DOHH2 (cell line): Measurements from ENCODE around the gene TNPO2.
A peak's percentile ranks its signal among the peaks of the same experiment; 100 is the strongest.

ENCODE experiments used
- H3F3A ChIP-seq: fragments of 200-600 bp; sonication (generic), shearing (Covaris generic); 2 replicates; pipeline ENCODE4 v1.6.0; 2016; ENCODE audit warnings: antibody characterized with exemption, mild to moderate bottlenecking; ENCODE audit not compliant: control insufficient read depth, insufficient read depth
- H3K27ac ChIP-seq: fragments of 200-600 bp; sonication (generic); 2 replicates; pipeline ENCODE4 v1.5.1; 2014; ENCODE audit warnings: low read depth, mild to moderate bottlenecking, low read length, moderate library complexity
- H3K27me3 ChIP-seq: fragments of 200-600 bp; sonication (generic); 2 replicates; pipeline ENCODE4 v1.6.1; 2014; ENCODE audit warnings: mild to moderate bottlenecking, low read length, mixed read lengths; ENCODE audit not compliant: control insufficient read depth
- H3K36me3 ChIP-seq: fragments of 200-600 bp; sonication (generic); 2 replicates; pipeline ENCODE4 v1.6.1; 2014; ENCODE audit warnings: mild to moderate bottlenecking, low read length, moderate library complexity, mixed read lengths; ENCODE audit not compliant: control insufficient read depth
- H3K4me1 ChIP-seq: fragments of 200-600 bp; sonication (generic); 2 replicates; pipeline ENCODE4 v1.6.1; 2014; ENCODE audit warnings: mild to moderate bottlenecking, low read length, mixed read lengths; ENCODE audit not compliant: control insufficient read depth
- H3K4me2 ChIP-seq: fragments of 200-600 bp; sonication (generic); 2 replicates; pipeline ENCODE4 v1.6.0; 2014; ENCODE audit warnings: mild to moderate bottlenecking, low read length, moderate library complexity
- H3K4me3 ChIP-seq: fragments of 200-600 bp; sonication (generic); 2 replicates; pipeline ENCODE4 v1.5.1; 2014; ENCODE audit warnings: mild to moderate bottlenecking, low read length, mixed read lengths
- H3K79me2 ChIP-seq: fragments of 200-600 bp; sonication (generic); 2 replicates; pipeline ENCODE4 v1.6.1; 2014; ENCODE audit warnings: mild to moderate bottlenecking, low read length, mixed read lengths; ENCODE audit not compliant: control insufficient read depth
- H3K9me2 ChIP-seq: fragments of 200-600 bp; sonication (generic); replicated peaks from 2 replicates; pipeline ENCODE4 v1.6.1; 2014; ENCODE audit warnings: mild to moderate bottlenecking, low read length, mixed read lengths; ENCODE audit not compliant: control insufficient read depth
- H3K9me3 ChIP-seq: fragments of 200-600 bp; sonication (generic); 2 replicates; pipeline ENCODE4 v1.6.1; 2014; ENCODE audit warnings: antibody characterized with exemption, low read length, mixed read lengths; ENCODE audit not compliant: control insufficient read depth, insufficient read depth
- H4K20me1 ChIP-seq: fragments of 200-600 bp; sonication (generic); 2 replicates; pipeline ENCODE4 v1.6.0; 2014; ENCODE audit warnings: low read depth, mild to moderate bottlenecking, antibody characterized with exemption, low read length, moderate library complexity; ENCODE audit not compliant: control insufficient read depth, insufficient read depth
- EZH2phosphoT487 ChIP-seq: fragments of 200-600 bp; sonication (generic); IDR thresholded peaks from 2 replicates; pipeline ENCODE4 v1.6.1; 2017; ENCODE audit warnings: borderline replicate concordance, mild to moderate bottlenecking, antibody characterized with exemption, low read length, moderate library complexity, mixed read lengths
- TF ChIP-seq, protein P1 (sequence below): fragments of 200-600 bp; sonication (generic); IDR thresholded peaks from one replicate; pipeline ENCODE4 v1.5.1; 2014; ENCODE audit warnings: antibody characterized with exemption, mild to moderate bottlenecking, low read depth, low read length; ENCODE audit not compliant: poor library complexity, severe bottlenecking

Gene TNPO2

GRCh38 chr19:12676928-12677327, 46.8 kb downstream of the TNPO2 start:
- Histone ChIP-seq H3K27me3 (no peaks in the 10 kb centered on the region), H3K4me2 (no peak overlapping the region), H3K9me2 (no peaks in the 10 kb centered on the region), H3K4me1 (peaks cover 4% of the 10 kb centered on the region), H3K4me3 (no peak overlapping the region), H3K27ac (no peak overlapping the region), H3K79me2 (peaks cover 36% of the 10 kb centered on the region), H4K20me1 (peaks cover 9% of the 10 kb centered on the region; the same call in 1 of the 2 replicates), H3K9me3 (no peaks in the 10 kb centered on the region), H3K36me3 (peaks cover 70% of the 10 kb centered on the region), H3F3A (peaks cover 4% of the 10 kb centered on the region)
- TF ChIP-seq, protein P1, sequence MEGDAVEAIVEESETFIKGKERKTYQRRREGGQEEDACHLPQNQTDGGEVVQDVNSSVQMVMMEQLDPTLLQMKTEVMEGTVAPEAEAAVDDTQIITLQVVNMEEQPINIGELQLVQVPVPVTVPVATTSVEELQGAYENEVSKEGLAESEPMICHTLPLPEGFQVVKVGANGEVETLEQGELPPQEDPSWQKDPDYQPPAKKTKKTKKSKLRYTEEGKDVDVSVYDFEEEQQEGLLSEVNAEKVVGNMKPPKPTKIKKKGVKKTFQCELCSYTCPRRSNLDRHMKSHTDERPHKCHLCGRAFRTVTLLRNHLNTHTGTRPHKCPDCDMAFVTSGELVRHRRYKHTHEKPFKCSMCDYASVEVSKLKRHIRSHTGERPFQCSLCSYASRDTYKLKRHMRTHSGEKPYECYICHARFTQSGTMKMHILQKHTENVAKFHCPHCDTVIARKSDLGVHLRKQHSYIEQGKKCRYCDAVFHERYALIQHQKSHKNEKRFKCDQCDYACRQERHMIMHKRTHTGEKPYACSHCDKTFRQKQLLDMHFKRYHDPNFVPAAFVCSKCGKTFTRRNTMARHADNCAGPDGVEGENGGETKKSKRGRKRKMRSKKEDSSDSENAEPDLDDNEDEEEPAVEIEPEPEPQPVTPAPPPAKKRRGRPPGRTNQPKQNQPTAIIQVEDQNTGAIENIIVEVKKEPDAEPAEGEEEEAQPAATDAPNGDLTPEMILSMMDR: no peak
- no peak for TF ChIP-seq EZH2phosphoT487

GRCh38 chr19:12676384-12676792, 47.3 kb downstream of the TNPO2 start:
- H3K4me1 ChIP-seq: peaks cover 4% of the 10 kb centered on the region; the same call in 1 of the 2 replicates
- H3K36me3 ChIP-seq: peaks cover 72% of the 10 kb centered on the region
- H3K9me2 ChIP-seq: no peaks in the 10 kb centered on the region
- no peaks in the 10 kb centered on the region for H3K9me3 ChIP-seq
- peaks cover 9% of the 10 kb centered on the region; the same call in 1 of the 2 replicates for H4K20me1 ChIP-seq
- peaks cover 2% of the 10 kb centered on the region for H3F3A ChIP-seq
- no peaks in the 10 kb centered on the region for H3K27me3 ChIP-seq
- H3K4me3 ChIP-seq: no peak overlapping the region
- H3K27ac ChIP-seq: no peak overlapping the region
- TF ChIP-seq, protein P1: peak; percentile 94
- no peak for TF ChIP-seq EZH2phosphoT487
- peaks cover 38% of the 10 kb centered on the region for H3K79me2 ChIP-seq
- no peak overlapping the region for H3K4me2 ChIP-seq

GRCh38 chr19:12675940-12676339, 47.8 kb downstream of the TNPO2 start:
- H3K79me2 ChIP-seq: peaks cover 33% of the 10 kb centered on the region
- H3K4me3 ChIP-seq: no peak overlapping the region

More at GRCh38 chr19:12675940-12676339, 47.8 kb downstream of the TNPO2 start:
- no peak overlapping the region for H3K27ac ChIP-seq
- H3K9me2 ChIP-seq: no peaks in the 10 kb centered on the region
- no peak for TF ChIP-seq EZH2phosphoT487
- TF ChIP-seq, protein P1: no peak
- no peaks in the 10 kb centered on the region for H3K9me3 ChIP-seq
- peaks cover 70% of the 10 kb centered on the region for H3K36me3 ChIP-seq
- no peak overlapping the region for H3K4me2 ChIP-seq
- no peaks in the 10 kb centered on the region for H3K27me3 ChIP-seq
- H3F3A ChIP-seq: no peaks in the 10 kb centered on the region
- peaks cover 4% of the 10 kb centered on the region; the same call in 1 of the 2 replicates for H3K4me1 ChIP-seq
- peaks cover 9% of the 10 kb centered on the region; the same call in 1 of the 2 replicates for H4K20me1 ChIP-seq
